KMS-11 (cell line): ENCODE results near the gene UBE2E2.

ENCODE experiments used
- H2AFZ ChIP-seq: fragments of 200-600 bp; sonication (generic); 2 replicates; pipeline ENCODE4 v1.6.1; 2016; ENCODE audit warnings: antibody characterized with exemption, mixed run types, low read depth
- H3K27ac ChIP-seq: fragments of 200-600 bp; sonication (generic); 2 replicates; pipeline ENCODE4 v1.6.1; 2016; ENCODE audit warnings: mild to moderate bottlenecking, mixed run types
- H3K27me3 ChIP-seq: fragments of 200-600 bp; sonication (generic); 2 replicates; pipeline ENCODE4 v1.6.1; 2017; ENCODE audit warnings: mild to moderate bottlenecking, low read depth, mixed run types, moderate library complexity; ENCODE audit not compliant: insufficient read depth
- H3K36me3 ChIP-seq: fragments of 200-600 bp; sonication (generic); 2 replicates; pipeline ENCODE4 v1.6.1; 2017; ENCODE audit warnings: mild to moderate bottlenecking, mixed run types; ENCODE audit not compliant: insufficient read depth
- H3K4me1 ChIP-seq: fragments of 200-600 bp; sonication (generic); 2 replicates; pipeline ENCODE4 v1.6.1; 2016; ENCODE audit warnings: mild to moderate bottlenecking, low read depth, mixed run types; ENCODE audit not compliant: poor library complexity, severe bottlenecking
- H3K4me2 ChIP-seq: fragments of 200-600 bp; sonication (generic); 2 replicates; pipeline ENCODE4 v1.7.0; 2016; ENCODE audit warnings: mild to moderate bottlenecking, mixed run types
- H3K4me3 ChIP-seq: fragments of 200-600 bp; sonication (generic); IDR thresholded peaks from 2 replicates; pipeline ENCODE4 v1.6.1; 2017; ENCODE audit warnings: low read depth, low read length, mixed read lengths; ENCODE audit not compliant: insufficient read depth
- H3K79me2 ChIP-seq: fragments of 200-600 bp; sonication (generic); 2 replicates; pipeline ENCODE4 v1.6.1; 2016; ENCODE audit warnings: low read depth, mixed run types; ENCODE audit not compliant: insufficient read depth
- H3K9ac ChIP-seq: fragments of 200-600 bp; sonication (generic); 2 replicates; pipeline ENCODE4 v1.6.1; 2016; ENCODE audit warnings: mild to moderate bottlenecking, mixed run types
- H4K20me1 ChIP-seq: fragments of 200-600 bp; sonication (generic); 2 replicates; pipeline ENCODE4 v1.6.1; 2016; ENCODE audit warnings: mild to moderate bottlenecking, mixed run types; ENCODE audit not compliant: insufficient read depth
- CTCF ChIP-seq: fragments of 200-600 bp; sonication (generic); conservative IDR thresholded peaks from 2 replicates; pipeline ENCODE4 v1.6.1; 2017; ENCODE audit warnings: low read depth, mild to moderate bottlenecking, antibody characterized with exemption, low read length, moderate library complexity, mixed read lengths

Gene UBE2E2

GRCh38 chr3:23320586-23321570 lies 117.8 kb downstream of the UBE2E2 start:
- Histone ChIP-seq H3K36me3 (no peaks in the 10 kb centered on the region), H4K20me1 (no peaks in the 10 kb centered on the region), H3K79me2 (no peaks in the 10 kb centered on the region; the same call in 1 of the 2 replicates), H3K27me3 (no peaks in the 10 kb centered on the region), H3K9ac (no peak overlapping the region), H2AFZ (no peak overlapping the region), H3K4me2 (no peak overlapping the region), H3K27ac (no peak overlapping the region), H3K4me1 (peaks cover 19% of the 10 kb centered on the region), H3K4me3 (no peak overlapping the region)
- TF ChIP-seq CTCF, result no peak

GRCh38 chr3:23324745-23325144 lies 121.6 kb downstream of the UBE2E2 start:
- no peak overlapping the region for H3K4me3 ChIP-seq
- H3K27ac ChIP-seq, result no peak overlapping the region
- no peak overlapping the region for H2AFZ ChIP-seq
- H3K79me2 ChIP-seq, result peaks cover 23% of the 10 kb centered on the region; the same call in 1 of the 2 replicates
- H4K20me1 ChIP-seq, result no peaks in the 10 kb centered on the region
- H3K27me3 ChIP-seq, result no peaks in the 10 kb centered on the region
- H3K9ac ChIP-seq, result no peak overlapping the region
- TF ChIP-seq CTCF, result no peak
- H3K4me2 ChIP-seq, result peak overlapping the region; percentile 52
- no peaks in the 10 kb centered on the region for H3K36me3 ChIP-seq
- peaks cover 22% of the 10 kb centered on the region for H3K4me1 ChIP-seq

GRCh38 chr3:23325466-23326065 lies 122.4 kb downstream of the UBE2E2 start:
- H3K4me2 ChIP-seq, result peak overlapping the region; percentile 52
- H3K9ac ChIP-seq, result no peak overlapping the region
- H3K27me3 ChIP-seq, result no peaks in the 10 kb centered on the region
- peaks cover 24% of the 10 kb centered on the region; the same call in 1 of the 2 replicates for H3K79me2 ChIP-seq
- no peak overlapping the region for H3K4me3 ChIP-seq
- no peak overlapping the region for H3K27ac ChIP-seq
- H3K4me1 ChIP-seq, result peaks cover 22% of the 10 kb centered on the region
- no peak for TF ChIP-seq CTCF
- no peaks in the 10 kb centered on the region for H4K20me1 ChIP-seq
- no peak overlapping the region for H2AFZ ChIP-seq
- H3K36me3 ChIP-seq, result no peaks in the 10 kb centered on the region

- Histone ChIP-seq H3K79me2 (peaks cover 24% of the 10 kb centered on the region; the same call in 1 of the 2 replicates), H3K36me3 (no peaks in the 10 kb centered on the region), H4K20me1 (no peaks in the 10 kb centered on the region), H3K4me2 (no peak overlapping the region), H3K4me3 (no peak overlapping the region), H3K9ac (no peak overlapping the region), H3K27ac (no peak overlapping the region), H2AFZ (no peak overlapping the region), H3K27me3 (no peaks in the 10 kb centered on the region), H3K4me1 (peaks cover 16% of the 10 kb centered on the region)
- no peak for TF ChIP-seq CTCF
Measured at GRCh38 chr3:23329471-23330105, 126.5 kb downstream of the UBE2E2 start.
